OCI-LY1 (cell line): Measurements from ENCODE around the gene SNRNP27.

Experiments used
- H2AFZ ChIP-seq: fragments of 200-600 bp; sonication (generic), shearing (Covaris generic); 2 replicates; pipeline ENCODE4 v1.6.0; 2014; ENCODE audit warnings: antibody characterized with exemption, mild to moderate bottlenecking, low read length
- H3F3A ChIP-seq: fragments of 200-600 bp; sonication (generic), shearing (Covaris generic); 2 replicates; pipeline ENCODE4 v1.6.0; 2014; ENCODE audit warnings: mild to moderate bottlenecking, antibody characterized with exemption, low read length, moderate library complexity; ENCODE audit not compliant: insufficient read depth
- H3K27ac ChIP-seq: fragments of 200-600 bp; sonication (generic); 2 replicates; pipeline ENCODE4 v1.5.1; 2014; ENCODE audit warnings: low read length, mixed run types, mild to moderate bottlenecking, low read depth; ENCODE audit not compliant: poor library complexity, severe bottlenecking
- H3K27me3 ChIP-seq: fragments of 200-600 bp; sonication (generic); 2 replicates; pipeline ENCODE4 v1.6.0; 2014; ENCODE audit warnings: antibody characterized with exemption, mild to moderate bottlenecking, low read length, moderate library complexity; ENCODE audit not compliant: insufficient read depth
- H3K36me3 ChIP-seq: fragments of 200-600 bp; sonication (generic); 2 replicates; pipeline ENCODE4 v1.6.1; 2014; ENCODE audit warnings: mild to moderate bottlenecking, antibody characterized with exemption, low read length, moderate library complexity, mixed read lengths; ENCODE audit not compliant: insufficient read depth
- H3K4me1 ChIP-seq: fragments of 200-600 bp; sonication (generic); 2 replicates; pipeline ENCODE4 v1.5.1; 2014; ENCODE audit warnings: mild to moderate bottlenecking, low read length, moderate library complexity; ENCODE audit not compliant: insufficient read depth, severe bottlenecking
- H3K4me2 ChIP-seq: fragments of 200-600 bp; sonication (generic), shearing (Covaris generic); 2 replicates; pipeline ENCODE4 v1.6.1; 2014; ENCODE audit warnings: low read length
- H3K4me3 ChIP-seq: fragments of 200-600 bp; sonication (generic); 2 replicates; pipeline ENCODE4 v1.5.1; 2014; ENCODE audit warnings: low read length, low read depth, mild to moderate bottlenecking, mixed read lengths; ENCODE audit not compliant: poor library complexity, severe bottlenecking
- H3K79me2 ChIP-seq: fragments of 200-600 bp; shearing (Covaris generic); 2 replicates; pipeline ENCODE4 v1.6.1; 2016; ENCODE audit warnings: mixed run types, low read length, mixed read lengths; ENCODE audit not compliant: insufficient read depth
- H3K9ac ChIP-seq: fragments of 200-600 bp; sonication (generic), shearing (Covaris generic); 2 replicates; pipeline ENCODE4 v1.6.1; 2014; ENCODE audit warnings: mild to moderate bottlenecking, low read length, mixed read lengths
- H3K9me2 ChIP-seq: fragments of 200-600 bp; sonication (generic), shearing (Covaris generic); 2 replicates; pipeline ENCODE4 v1.6.1; 2014; ENCODE audit warnings: low read depth, mild to moderate bottlenecking, low read length, mixed read lengths
- H3K9me3 ChIP-seq: fragments of 200-600 bp; shearing (Covaris generic); 2 replicates; pipeline ENCODE4 v1.6.1; 2014; ENCODE audit warnings: low read length, mixed read lengths
- H4K20me1 ChIP-seq: fragments of 200-600 bp; sonication (generic), shearing (Covaris generic); 2 replicates; pipeline ENCODE4 v1.6.0; 2016; ENCODE audit warnings: mild to moderate bottlenecking, low read length; ENCODE audit not compliant: insufficient read depth
- CTCF ChIP-seq: fragments of 200-600 bp; sonication (generic), shearing (Covaris generic); IDR thresholded peaks from 2 replicates; pipeline ENCODE4 v1.5.1; 2017; ENCODE audit warnings: mild to moderate bottlenecking, antibody characterized with exemption, low read length, moderate library complexity, mixed read lengths
- EZH2 ChIP-seq: fragments of 200-600 bp; sonication (generic), shearing (Covaris generic); IDR thresholded peaks from 2 replicates; pipeline ENCODE4 v1.8.0; 2017; ENCODE audit warnings: borderline replicate concordance, mixed run types, mild to moderate bottlenecking, antibody characterized with exemption, low read length, moderate library complexity, mixed read lengths

SNRNP27 gene

GRCh38 chr2:69939722-69940121, 46.0 kb downstream of the SNRNP27 start:
- H3K9me3 ChIP-seq: no peaks in the 10 kb centered on the region
- no peak overlapping the region for H3K27ac ChIP-seq
- no peak overlapping the region for H2AFZ ChIP-seq
- H3K4me3 ChIP-seq: no peak overlapping the region
- H3F3A ChIP-seq: no peaks in the 10 kb centered on the region
- no peaks in the 10 kb centered on the region for H3K79me2 ChIP-seq
- H3K36me3 ChIP-seq: peaks cover 78% of the 10 kb centered on the region; the same call in 1 of the 2 replicates
- no peak overlapping the region for H3K4me2 ChIP-seq
- no peak overlapping the region for H3K9ac ChIP-seq
- no peaks in the 10 kb centered on the region for H3K9me2 ChIP-seq
- no peaks in the 10 kb centered on the region for H3K4me1 ChIP-seq
- TF ChIP-seq EZH2 (no peak), CTCF (no peak)
- no peaks in the 10 kb centered on the region for H3K27me3 ChIP-seq
- no peaks in the 10 kb centered on the region for H4K20me1 ChIP-seq

- Histone ChIP-seq H3K27ac (no peak overlapping the region), H3K4me1 (no peaks in the 10 kb centered on the region)
- no peak for TF ChIP-seq CTCF
- no peak for TF ChIP-seq EZH2
These were observed 46.9 kb downstream of the SNRNP27 start for GRCh38 chr2:69940691-69941090.

GRCh38 chr2:69943000-69943842, 49.5 kb downstream of the SNRNP27 start:
- Histone ChIP-seq H3K4me2 (no peak overlapping the region), H3K27ac (no peak overlapping the region), H3K9me2 (no peaks in the 10 kb centered on the region), H3K4me3 (no peak overlapping the region), H3K79me2 (no peaks in the 10 kb centered on the region), H3K27me3 (no peaks in the 10 kb centered on the region), H3K4me1 (peaks cover 11% of the 10 kb centered on the region), H4K20me1 (no peaks in the 10 kb centered on the region), H3K36me3 (peaks cover 43% of the 10 kb centered on the region; the same call in 1 of the 2 replicates), H3K9me3 (no peaks in the 10 kb centered on the region), H3K9ac (no peak overlapping the region), H3F3A (no peaks in the 10 kb centered on the region), H2AFZ (no peak overlapping the region)
- TF ChIP-seq EZH2 (no peak), CTCF (no peak)

More at GRCh38 chr2:69940691-69941090, 46.9 kb downstream of the SNRNP27 start:
- H3K4me2 ChIP-seq: no peak overlapping the region
- no peaks in the 10 kb centered on the region for H3F3A ChIP-seq
- peaks cover 68% of the 10 kb centered on the region; the same call in 1 of the 2 replicates for H3K36me3 ChIP-seq
- H3K9me3 ChIP-seq: no peaks in the 10 kb centered on the region
- H3K79me2 ChIP-seq: no peaks in the 10 kb centered on the region
- H3K9me2 ChIP-seq: no peaks in the 10 kb centered on the region
- no peaks in the 10 kb centered on the region for H3K27me3 ChIP-seq
- H3K4me3 ChIP-seq: no peak overlapping the region
- no peaks in the 10 kb centered on the region for H4K20me1 ChIP-seq
- no peak overlapping the region for H2AFZ ChIP-seq
- H3K9ac ChIP-seq: no peak overlapping the region
